ENCODE results near the gene TGFBR2. TPM values are rescaled to one million over a fixed set of nuclear protein-coding genes. Genes with fewer than 3 reads are reported as not detected.

The TGFBR2 gene
- total RNA-seq, 6 donors from 2014 or later: 82.8 to 385 (median 285) TPM

- Histone ChIP-seq H3K4me1 (no peaks in the 10 kb centered on the region), H3K4me3 (no peak overlapping the region), H3K9me3 (no peaks in the 10 kb centered on the region), H3K27me3 (no peaks in the 10 kb centered on the region), H3K27ac (no peak overlapping the region), H3K36me3 (no peaks in the 10 kb centered on the region)
- no peak for ATAC-seq (ENCODE audit: low FRiP score in 2 of 2)
- WGBS, 2 donors: 78 to 83% methylated on average over 7 of the region's 7 CpGs
- DNase-seq: no peak
- TF ChIP-seq POLR2AphosphoS5 (IDR thresholded peaks at IDR 0.05): no peak
- TF ChIP-seq EP300 (IDR thresholded peaks at IDR 0.05): no peak
- no peak for TF ChIP-seq POLR2A (IDR thresholded peaks at IDR 0.05)
- TF ChIP-seq, protein P1, sequence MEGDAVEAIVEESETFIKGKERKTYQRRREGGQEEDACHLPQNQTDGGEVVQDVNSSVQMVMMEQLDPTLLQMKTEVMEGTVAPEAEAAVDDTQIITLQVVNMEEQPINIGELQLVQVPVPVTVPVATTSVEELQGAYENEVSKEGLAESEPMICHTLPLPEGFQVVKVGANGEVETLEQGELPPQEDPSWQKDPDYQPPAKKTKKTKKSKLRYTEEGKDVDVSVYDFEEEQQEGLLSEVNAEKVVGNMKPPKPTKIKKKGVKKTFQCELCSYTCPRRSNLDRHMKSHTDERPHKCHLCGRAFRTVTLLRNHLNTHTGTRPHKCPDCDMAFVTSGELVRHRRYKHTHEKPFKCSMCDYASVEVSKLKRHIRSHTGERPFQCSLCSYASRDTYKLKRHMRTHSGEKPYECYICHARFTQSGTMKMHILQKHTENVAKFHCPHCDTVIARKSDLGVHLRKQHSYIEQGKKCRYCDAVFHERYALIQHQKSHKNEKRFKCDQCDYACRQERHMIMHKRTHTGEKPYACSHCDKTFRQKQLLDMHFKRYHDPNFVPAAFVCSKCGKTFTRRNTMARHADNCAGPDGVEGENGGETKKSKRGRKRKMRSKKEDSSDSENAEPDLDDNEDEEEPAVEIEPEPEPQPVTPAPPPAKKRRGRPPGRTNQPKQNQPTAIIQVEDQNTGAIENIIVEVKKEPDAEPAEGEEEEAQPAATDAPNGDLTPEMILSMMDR (IDR thresholded peaks at IDR 0.05): no peak
Observed at GRCh38 chr3:30710017-30710416, 103.6 kb downstream of the TGFBR2 start.

GRCh38 chr3:30711151-30711550 lies 104.8 kb downstream of the TGFBR2 start:
- H3K4me3 ChIP-seq: no peak overlapping the region
- no peaks in the 10 kb centered on the region for H3K36me3 ChIP-seq
- no peak overlapping the region for H3K27ac ChIP-seq
- no peak for TF ChIP-seq EP300 (IDR thresholded peaks at IDR 0.05)
- TF ChIP-seq, protein P1 (IDR thresholded peaks at IDR 0.05): no peak
- TF ChIP-seq POLR2AphosphoS5 (IDR thresholded peaks at IDR 0.05): no peak
- no peak for TF ChIP-seq POLR2A (IDR thresholded peaks at IDR 0.05)
- H3K4me1 ChIP-seq: no peaks in the 10 kb centered on the region
- no peaks in the 10 kb centered on the region for H3K9me3 ChIP-seq
- no peaks in the 10 kb centered on the region for H3K27me3 ChIP-seq
- DNase-seq (no peak), ATAC-seq (ENCODE audit: low FRiP score in 2 of 2) (no peak)

- TF ChIP-seq EP300 (IDR thresholded peaks at IDR 0.05) (no peak), POLR2AphosphoS5 (IDR thresholded peaks at IDR 0.05) (no peak), POLR2A (IDR thresholded peaks at IDR 0.05) (no peak)
- TF ChIP-seq, protein P1 (IDR thresholded peaks at IDR 0.05): no peak
- Histone ChIP-seq H3K4me3 (no peak overlapping the region), H3K4me1 (no peaks in the 10 kb centered on the region), H3K27ac (no peak overlapping the region), H3K9me3 (no peaks in the 10 kb centered on the region), H3K36me3 (no peaks in the 10 kb centered on the region), H3K27me3 (no peaks in the 10 kb centered on the region)
- ATAC-seq (ENCODE audit: low FRiP score in 2 of 2) (no peak), DNase-seq (no peak)
- 80 to 93% methylated on average over 2 of the region's 2 CpGs for WGBS, 2 donors
Observed at GRCh38 chr3:30711867-30712266, 105.5 kb downstream of the TGFBR2 start.

GRCh38 chr3:30712991-30713390 lies 106.6 kb downstream of the TGFBR2 start:
- H3K27ac ChIP-seq: no peak overlapping the region
- 40 to 69% methylated on average over 4 of the region's 4 CpGs for WGBS, 2 donors
- DNase-seq: no peak
- no peak overlapping the region for H3K4me3 ChIP-seq
- H3K27me3 ChIP-seq: no peaks in the 10 kb centered on the region
- H3K4me1 ChIP-seq: no peaks in the 10 kb centered on the region
- H3K9me3 ChIP-seq: no peaks in the 10 kb centered on the region
- no peak for TF ChIP-seq POLR2A (IDR thresholded peaks at IDR 0.05)
- TF ChIP-seq POLR2AphosphoS5 (IDR thresholded peaks at IDR 0.05): no peak
- no peak for TF ChIP-seq EP300 (IDR thresholded peaks at IDR 0.05)
- TF ChIP-seq, protein P1 (IDR thresholded peaks at IDR 0.05): no peak
- no peaks in the 10 kb centered on the region for H3K36me3 ChIP-seq
- no peak for ATAC-seq (ENCODE audit: low FRiP score in 2 of 2)

DNA sequence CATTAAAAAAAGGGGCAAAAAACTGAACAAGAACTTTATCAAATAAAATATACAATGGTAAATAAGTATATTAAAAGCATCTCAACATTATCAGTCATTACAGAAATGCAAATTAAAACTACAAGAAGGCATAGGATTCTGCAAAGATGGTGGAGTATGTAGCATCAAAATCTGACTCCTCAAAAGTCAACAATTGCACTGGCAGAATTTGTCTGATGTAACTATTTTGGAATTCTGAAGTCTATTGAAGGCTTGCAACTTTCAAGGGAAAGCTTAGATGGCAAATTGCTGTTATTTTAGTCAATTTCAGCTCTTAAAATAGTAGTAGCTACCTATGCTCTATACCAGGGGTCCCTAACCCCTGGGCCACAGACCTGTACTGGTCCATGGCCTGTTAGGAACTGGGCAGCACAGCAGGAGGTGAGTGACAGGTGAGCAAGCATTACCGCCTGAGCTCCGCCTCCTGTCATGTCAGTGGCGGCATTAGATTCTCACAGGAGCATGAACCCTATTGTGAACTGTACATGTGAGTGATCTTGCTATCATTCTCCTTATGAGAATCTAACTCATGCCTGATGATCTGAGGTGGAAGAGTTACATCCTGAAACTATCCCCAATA lies 107.6 kb downstream of the TGFBR2 start:
- WGBS, 2 donors: 98 to 100% methylated on average over 2 to 3 of the region's 3 CpGs
- H3K4me3 ChIP-seq: no peak overlapping the region
- no peaks in the 10 kb centered on the region for H3K27me3 ChIP-seq
- H3K4me1 ChIP-seq: no peaks in the 10 kb centered on the region
- H3K36me3 ChIP-seq: no peaks in the 10 kb centered on the region
- H3K27ac ChIP-seq: no peak overlapping the region
- ATAC-seq (ENCODE audit: low FRiP score in 2 of 2): no peak
- TF ChIP-seq POLR2AphosphoS5 (IDR thresholded peaks at IDR 0.05) (no peak), EP300 (IDR thresholded peaks at IDR 0.05) (no peak), POLR2A (IDR thresholded peaks at IDR 0.05) (no peak)
- TF ChIP-seq, protein P1 (IDR thresholded peaks at IDR 0.05): no peak
- no peaks in the 10 kb centered on the region for H3K9me3 ChIP-seq
- no peak for DNase-seq
